Stomach (tissue), 4 donors: ENCODE measurements around the gene ERO1A.

Experiments used
- EP300 ChIP-seq: sonication (generic); formaldehyde crosslinking; IDR thresholded peaks from one replicate; pipeline ENCODE4 v1.6.1; 2017; ENCODE audit warnings: antibody characterized with exemption
- POLR2A ChIP-seq, 4 donors: fragments of 450-650 bp; IDR thresholded peaks; one replicate each; pipeline ENCODE4 v1.6.1; 2016; ENCODE audit warnings: antibody characterized with exemption in 4 of 4, control low read depth in 2 of 4, mild to moderate bottlenecking in 1 of 4, moderate library complexity in 1 of 4
- POLR2AphosphoS5 ChIP-seq, 3 donors: sonication (generic); formaldehyde crosslinking; IDR thresholded peaks; one replicate each; pipeline ENCODE4 v1.6.1; 2016; ENCODE audit warnings: antibody characterized with exemption in 3 of 3
- TF ChIP-seq, protein P1 (sequence below), 7 experiments: fragments of 450-650 bp in 4 of 7; fragments of 200-600 bp in 3 of 7; sonication (generic) in 3 of 7; IDR thresholded peaks; one replicate each; pipeline ENCODE4 v1.5.1; 2016 to 2019; ENCODE audit warnings: antibody characterized with exemption in 7 of 7, control low read depth in 2 of 7, mild to moderate bottlenecking in 1 of 7

DNA sequence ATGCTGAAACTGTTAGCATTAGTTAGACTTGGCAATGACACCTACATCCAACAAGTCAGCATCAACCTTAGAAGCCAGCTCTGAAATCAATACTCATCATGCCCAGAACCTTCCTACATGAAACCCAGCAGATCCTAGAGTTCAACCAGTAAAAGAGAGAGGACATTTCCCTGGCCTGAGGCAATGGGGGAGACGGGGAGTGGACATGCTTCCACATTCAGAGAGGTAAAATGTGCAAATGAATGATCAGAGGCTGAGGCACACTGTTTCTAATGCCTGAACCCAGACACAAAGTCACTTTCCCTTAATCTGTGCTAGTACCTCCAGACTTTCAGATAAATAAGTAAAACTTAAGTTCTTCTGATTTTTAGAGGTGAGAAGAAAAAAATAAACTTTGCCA is 34.5 kb downstream of the ERO1A start:
- TF ChIP-seq, protein P1, sequence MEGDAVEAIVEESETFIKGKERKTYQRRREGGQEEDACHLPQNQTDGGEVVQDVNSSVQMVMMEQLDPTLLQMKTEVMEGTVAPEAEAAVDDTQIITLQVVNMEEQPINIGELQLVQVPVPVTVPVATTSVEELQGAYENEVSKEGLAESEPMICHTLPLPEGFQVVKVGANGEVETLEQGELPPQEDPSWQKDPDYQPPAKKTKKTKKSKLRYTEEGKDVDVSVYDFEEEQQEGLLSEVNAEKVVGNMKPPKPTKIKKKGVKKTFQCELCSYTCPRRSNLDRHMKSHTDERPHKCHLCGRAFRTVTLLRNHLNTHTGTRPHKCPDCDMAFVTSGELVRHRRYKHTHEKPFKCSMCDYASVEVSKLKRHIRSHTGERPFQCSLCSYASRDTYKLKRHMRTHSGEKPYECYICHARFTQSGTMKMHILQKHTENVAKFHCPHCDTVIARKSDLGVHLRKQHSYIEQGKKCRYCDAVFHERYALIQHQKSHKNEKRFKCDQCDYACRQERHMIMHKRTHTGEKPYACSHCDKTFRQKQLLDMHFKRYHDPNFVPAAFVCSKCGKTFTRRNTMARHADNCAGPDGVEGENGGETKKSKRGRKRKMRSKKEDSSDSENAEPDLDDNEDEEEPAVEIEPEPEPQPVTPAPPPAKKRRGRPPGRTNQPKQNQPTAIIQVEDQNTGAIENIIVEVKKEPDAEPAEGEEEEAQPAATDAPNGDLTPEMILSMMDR (IDR thresholded peaks at IDR 0.05) = no peak
- TF ChIP-seq POLR2A (IDR thresholded peaks at IDR 0.05) (no peak), POLR2AphosphoS5 (IDR thresholded peaks at IDR 0.05) (no peak), EP300 (no peak)
